GM12878 (cell line): ENCODE data around the gene FOXD2.

ENCODE experiments used
- BHLHE40 ChIP-seq, 2 experiments: fragments of 450-650 bp in 1 of 2; IDR thresholded peaks; 2 replicates each; pipeline ENCODE4 v1.6.1; 2011 to 2017; ENCODE audit warnings: low read depth in 2 of 2, borderline replicate concordance in 1 of 2, improper control_type of control experiment in 1 of 2, low read length in 1 of 2, mild to moderate bottlenecking in 1 of 2
- EP300 ChIP-seq, 2 experiments: fragments of 150-350 bp in 1 of 2; IDR thresholded peaks; 2 replicates each; pipeline ENCODE4 v1.6.1; 2011 to 2012; ENCODE audit warnings: low read depth in 2 of 2, low read length in 2 of 2, borderline replicate concordance in 1 of 2, improper control_type of control experiment in 1 of 2, inconsistent platforms in 1 of 2; ENCODE audit not compliant: control insufficient read depth in 1 of 2
- FOXK2 ChIP-seq: fragments of 450-650 bp; IDR thresholded peaks from 2 replicates; pipeline ENCODE4 v1.6.1; 2017; ENCODE audit warnings: mild to moderate bottlenecking, moderate library complexity
- GATAD2B ChIP-seq: fragments of 450-650 bp; conservative IDR thresholded peaks from 2 replicates; pipeline ENCODE4 v1.6.1; 2017; ENCODE audit warnings: low read depth, mild to moderate bottlenecking, moderate library complexity
- HDGF ChIP-seq: fragments of 450-650 bp; IDR thresholded peaks from 2 replicates; pipeline ENCODE4 v1.6.1; 2016; ENCODE audit warnings: antibody characterized with exemption
- JUND ChIP-seq: IDR thresholded peaks from 2 replicates; pipeline ENCODE4 v1.6.1; 2012; ENCODE audit warnings: low read depth, mild to moderate bottlenecking, low read length, improper control_type of control experiment, moderate library complexity
- NBN ChIP-seq: fragments of 450-650 bp; IDR thresholded peaks from 2 replicates; pipeline ENCODE4 v1.6.1; 2016
- POLR2A ChIP-seq: IDR thresholded peaks from 2 replicates; pipeline ENCODE4 v1.6.1; 2011; ENCODE audit warnings: low read depth, mild to moderate bottlenecking, low read length
- POLR2AphosphoS5 ChIP-seq: IDR thresholded peaks from 2 replicates; pipeline ENCODE4 v1.6.1; 2011; ENCODE audit warnings: mild to moderate bottlenecking, low read length, inconsistent platforms
- ZNF384 ChIP-seq: IDR thresholded peaks from 2 replicates; pipeline ENCODE4 v1.6.1; 2012; ENCODE audit warnings: low read depth, mild to moderate bottlenecking, low read length, improper control_type of control experiment, borderline replicate concordance
- TF ChIP-seq, protein P1 (sequence below), 3 experiments: IDR thresholded peaks in 2 of 3; conservative IDR thresholded peaks in 1 of 3; 2 replicates each; pipeline ENCODE4 v1.5.1; 2011; ENCODE audit warnings: low read depth in 3 of 3, low read length in 3 of 3, mild to moderate bottlenecking in 3 of 3, control low read depth in 2 of 3, moderate library complexity in 2 of 3, inconsistent platforms in 1 of 3, mixed read lengths in 1 of 3; ENCODE audit not compliant: control insufficient read depth in 2 of 3, insufficient read depth in 1 of 3; ENCODE audit errors: extremely low read depth in 1 of 3
- TF ChIP-seq, protein P2 (sequence below): IDR thresholded peaks from 2 replicates; pipeline ENCODE4 v1.6.1; 2011; ENCODE audit warnings: low read depth, mild to moderate bottlenecking, low read length, moderate library complexity, borderline replicate concordance; ENCODE audit errors: extremely low read depth

DNA sequence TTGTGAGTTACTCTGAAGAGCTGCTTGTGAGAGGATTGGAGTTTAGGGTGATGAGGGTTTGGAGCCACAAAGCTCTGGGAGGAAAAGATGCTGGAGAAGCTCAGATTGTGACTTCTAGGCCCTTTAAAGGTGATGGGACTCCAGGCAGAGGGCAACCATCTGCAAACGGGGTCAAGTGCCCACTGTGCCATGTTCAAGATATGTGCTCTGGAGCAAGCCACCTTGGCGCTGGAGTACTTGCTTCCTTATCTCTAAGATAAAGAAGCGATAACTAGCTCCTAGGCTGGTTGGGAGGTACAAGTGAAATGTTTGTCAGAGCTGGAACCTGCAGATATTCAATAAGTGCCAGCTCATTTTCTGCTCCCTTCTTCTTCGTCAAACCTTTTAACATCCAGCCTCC lies 36.1 kb upstream of the FOXD2 start:
- TF ChIP-seq, protein P1, sequence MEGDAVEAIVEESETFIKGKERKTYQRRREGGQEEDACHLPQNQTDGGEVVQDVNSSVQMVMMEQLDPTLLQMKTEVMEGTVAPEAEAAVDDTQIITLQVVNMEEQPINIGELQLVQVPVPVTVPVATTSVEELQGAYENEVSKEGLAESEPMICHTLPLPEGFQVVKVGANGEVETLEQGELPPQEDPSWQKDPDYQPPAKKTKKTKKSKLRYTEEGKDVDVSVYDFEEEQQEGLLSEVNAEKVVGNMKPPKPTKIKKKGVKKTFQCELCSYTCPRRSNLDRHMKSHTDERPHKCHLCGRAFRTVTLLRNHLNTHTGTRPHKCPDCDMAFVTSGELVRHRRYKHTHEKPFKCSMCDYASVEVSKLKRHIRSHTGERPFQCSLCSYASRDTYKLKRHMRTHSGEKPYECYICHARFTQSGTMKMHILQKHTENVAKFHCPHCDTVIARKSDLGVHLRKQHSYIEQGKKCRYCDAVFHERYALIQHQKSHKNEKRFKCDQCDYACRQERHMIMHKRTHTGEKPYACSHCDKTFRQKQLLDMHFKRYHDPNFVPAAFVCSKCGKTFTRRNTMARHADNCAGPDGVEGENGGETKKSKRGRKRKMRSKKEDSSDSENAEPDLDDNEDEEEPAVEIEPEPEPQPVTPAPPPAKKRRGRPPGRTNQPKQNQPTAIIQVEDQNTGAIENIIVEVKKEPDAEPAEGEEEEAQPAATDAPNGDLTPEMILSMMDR (IDR thresholded peaks at IDR 0.05 in 2 of 3, conservative IDR thresholded peaks at IDR 0.05 in 1 of 3; ENCODE audit: control insufficient read depth in 2 of 3, extremely low read depth in 1 of 3, insufficient read depth in 1 of 3, low read depth in 3 of 3, low read length in 3 of 3): no peak
- TF ChIP-seq HDGF (no peak), EP300 (IDR thresholded peaks at IDR 0.05; ENCODE audit: borderline replicate concordance in 1 of 2, control insufficient read depth in 1 of 2, low read depth in 2 of 2, low read length in 2 of 2) (no peak), POLR2A (no peak), JUND (no peak), GATAD2B (no peak), BHLHE40 (IDR thresholded peaks at IDR 0.05; ENCODE audit: borderline replicate concordance in 1 of 2, low read depth in 2 of 2, low read length in 1 of 2) (no peak), POLR2AphosphoS5 (no peak), FOXK2 (no peak), NBN (no peak), ZNF384 (no peak)
- TF ChIP-seq, protein P2, sequence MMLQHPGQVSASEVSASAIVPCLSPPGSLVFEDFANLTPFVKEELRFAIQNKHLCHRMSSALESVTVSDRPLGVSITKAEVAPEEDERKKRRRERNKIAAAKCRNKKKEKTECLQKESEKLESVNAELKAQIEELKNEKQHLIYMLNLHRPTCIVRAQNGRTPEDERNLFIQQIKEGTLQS: no peak
